ENCODE data around the gene ICA1.

The ICA1 gene

DNA sequence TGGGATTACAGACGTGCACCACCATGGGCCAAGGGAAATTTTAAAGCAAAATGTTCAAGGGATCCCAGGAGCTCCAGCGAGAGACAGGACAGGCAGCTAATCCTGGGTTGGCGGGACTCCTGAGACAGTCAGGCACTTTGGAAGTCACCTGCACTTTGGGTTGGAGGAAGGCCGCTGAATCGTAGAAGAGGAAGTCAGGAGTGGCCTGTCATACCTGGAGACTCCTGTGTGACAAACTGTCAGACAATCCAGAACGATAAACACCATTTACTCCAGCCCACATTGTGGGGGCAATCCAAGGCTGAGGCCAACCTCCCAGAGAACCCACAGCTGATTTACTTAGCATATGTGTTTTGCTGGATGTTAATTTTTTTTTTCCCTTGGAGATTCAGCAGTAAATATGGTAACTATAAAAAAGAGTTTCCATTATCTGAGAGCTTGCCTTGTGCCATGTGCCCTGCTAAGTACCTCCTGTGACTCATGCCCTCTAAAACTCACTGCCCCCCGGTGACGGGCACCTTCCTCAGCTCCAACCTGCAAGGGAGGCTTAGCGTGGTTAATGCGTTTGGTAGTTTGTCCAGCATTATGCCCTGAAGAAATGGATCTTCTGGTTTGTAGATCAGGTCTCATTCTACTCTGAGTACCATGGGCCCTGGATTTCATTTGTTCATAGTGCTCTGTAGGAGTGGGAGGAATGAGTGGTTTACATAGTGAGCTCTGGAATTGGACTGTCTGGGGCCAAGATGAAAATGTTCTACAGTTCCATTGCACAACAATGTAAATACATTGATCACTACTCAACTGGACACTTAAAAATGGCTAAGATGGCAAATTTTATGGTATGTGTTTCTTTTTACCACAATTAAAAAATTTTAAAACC is 50.9 kb downstream of the ICA1 start:
- DNase-seq (ENCODE audit: low read depth) = peak; percentile 11
- TF ChIP-seq, protein P1, sequence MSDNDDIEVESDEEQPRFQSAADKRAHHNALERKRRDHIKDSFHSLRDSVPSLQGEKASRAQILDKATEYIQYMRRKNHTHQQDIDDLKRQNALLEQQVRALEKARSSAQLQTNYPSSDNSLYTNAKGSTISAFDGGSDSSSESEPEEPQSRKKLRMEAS (IDR thresholded peaks at IDR 0.05; ENCODE audit: low read depth, low read length) = peak; percentile 24; the same call in 1 of the 2 replicates
- TF ChIP-seq POLR2A (IDR thresholded peaks at IDR 0.05; ENCODE audit: extremely low read depth, insufficient read length) = no peak
- no peak overlapping the region for H3K4me3 ChIP-seq (ENCODE audit: low read depth, low read length)

DNA sequence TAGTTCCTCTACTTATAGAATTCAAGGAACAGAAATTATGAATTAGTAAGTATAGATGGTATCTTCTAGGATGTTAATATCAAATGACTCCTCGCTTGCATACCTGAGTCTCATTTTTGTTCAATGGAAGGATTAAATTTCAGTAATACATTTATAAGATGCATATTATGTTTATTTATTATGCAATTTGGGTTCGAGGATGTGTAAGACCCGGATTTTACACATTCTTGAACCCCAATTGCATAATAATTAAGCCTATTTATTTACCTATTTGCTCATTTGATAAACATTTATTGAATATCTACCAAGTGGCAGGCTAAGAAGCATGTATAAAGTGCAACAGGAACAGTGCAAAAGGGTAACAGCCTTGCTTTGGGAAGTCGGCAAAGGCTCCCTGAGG is 52.6 kb downstream of the ICA1 start:
- DNase-seq (ENCODE audit: low read depth) = no peak
- H3K4me3 ChIP-seq (ENCODE audit: low read depth, low read length) = no peak overlapping the region
- TF ChIP-seq MYC (IDR thresholded peaks at IDR 0.05; ENCODE audit: low read depth, low read length) = no peak
- no peak for TF ChIP-seq CTCF (IDR thresholded peaks at IDR 0.05; ENCODE audit: low read depth, low read length)
- TF ChIP-seq POLR2A (IDR thresholded peaks at IDR 0.05; ENCODE audit: extremely low read depth, insufficient read length) = no peak
- TF ChIP-seq, protein P1 (IDR thresholded peaks at IDR 0.05; ENCODE audit: low read depth, low read length) = no peak

- TF ChIP-seq CTCF (IDR thresholded peaks at IDR 0.05; ENCODE audit: low read depth, low read length) (no peak), POLR2A (IDR thresholded peaks at IDR 0.05; ENCODE audit: extremely low read depth, insufficient read length) (no peak), MYC (IDR thresholded peaks at IDR 0.05; ENCODE audit: low read depth, low read length) (no peak)
- TF ChIP-seq, protein P1 (IDR thresholded peaks at IDR 0.05; ENCODE audit: low read depth, low read length) = no peak
- H3K4me3 ChIP-seq (ENCODE audit: low read depth, low read length) = no peak overlapping the region
- no peak for DNase-seq (ENCODE audit: low read depth)
These were observed 53.2 kb downstream of the ICA1 start for GRCh38 chr7:8208816-8209215.

DNA sequence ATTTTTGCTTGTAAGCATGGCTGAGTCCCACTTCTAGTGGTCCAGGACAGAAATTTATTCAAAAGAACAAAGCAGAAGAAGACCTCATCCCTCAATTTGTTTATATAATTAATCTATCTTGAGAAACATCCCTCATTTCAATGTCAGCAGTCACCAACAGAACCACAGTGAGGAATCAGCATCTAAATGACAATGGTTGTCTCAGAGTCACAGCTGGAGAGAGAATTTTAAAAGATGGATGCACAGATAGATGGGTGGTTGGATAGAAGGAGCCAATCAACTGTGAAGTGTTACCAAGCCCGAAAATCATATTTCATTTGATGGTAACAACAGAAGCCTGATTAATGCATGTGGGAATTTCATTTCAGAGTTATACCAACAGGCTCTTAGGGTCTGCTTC is 55.0 kb downstream of the ICA1 start:
- TF ChIP-seq, protein P1 (IDR thresholded peaks at IDR 0.05; ENCODE audit: low read depth, low read length) = no peak
- TF ChIP-seq MYC (IDR thresholded peaks at IDR 0.05; ENCODE audit: low read depth, low read length) = no peak
- no peak for TF ChIP-seq CTCF (IDR thresholded peaks at IDR 0.05; ENCODE audit: low read depth, low read length)
- no peak for TF ChIP-seq POLR2A (IDR thresholded peaks at IDR 0.05; ENCODE audit: extremely low read depth, insufficient read length)
- DNase-seq (ENCODE audit: low read depth) = no peak
- no peak overlapping the region for H3K4me3 ChIP-seq (ENCODE audit: low read depth, low read length)

DNA sequence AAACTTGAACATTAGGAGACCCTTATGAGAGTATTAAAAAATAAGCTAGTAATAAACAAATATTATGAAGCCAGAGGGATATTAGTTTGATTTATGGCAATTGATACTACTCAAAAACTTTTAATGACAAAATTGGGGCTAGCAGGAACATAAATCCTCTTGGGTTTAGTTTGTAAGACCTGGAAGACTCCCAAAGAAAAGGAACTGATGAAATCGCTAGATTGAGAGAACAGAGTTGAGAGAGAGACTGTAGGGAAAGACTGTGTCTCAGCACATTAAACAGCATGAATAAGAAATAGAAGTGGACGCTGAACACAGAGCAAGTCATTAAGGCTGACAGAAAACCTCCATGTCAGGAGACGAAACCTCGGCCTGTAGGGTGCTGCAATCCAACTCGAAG is 56.4 kb downstream of the ICA1 start:
- no peak overlapping the region for H3K4me3 ChIP-seq (ENCODE audit: low read depth, low read length)
- no peak for DNase-seq (ENCODE audit: low read depth)
- no peak for TF ChIP-seq POLR2A (IDR thresholded peaks at IDR 0.05; ENCODE audit: extremely low read depth, insufficient read length)
- TF ChIP-seq CTCF (IDR thresholded peaks at IDR 0.05; ENCODE audit: low read depth, low read length) = no peak
- TF ChIP-seq, protein P1 (IDR thresholded peaks at IDR 0.05; ENCODE audit: low read depth, low read length) = no peak
- TF ChIP-seq MYC (IDR thresholded peaks at IDR 0.05; ENCODE audit: low read depth, low read length) = no peak

GRCh38 chr7:8205031-8205387 is 57.0 kb downstream of the ICA1 start:
- DNase-seq (ENCODE audit: low read depth) = no peak
- no peak overlapping the region for H3K4me3 ChIP-seq (ENCODE audit: low read depth, low read length)
- TF ChIP-seq CTCF (IDR thresholded peaks at IDR 0.05; ENCODE audit: low read depth, low read length) = no peak
- no peak for TF ChIP-seq MYC (IDR thresholded peaks at IDR 0.05; ENCODE audit: low read depth, low read length)
- TF ChIP-seq POLR2A (IDR thresholded peaks at IDR 0.05; ENCODE audit: extremely low read depth, insufficient read length) = no peak
- TF ChIP-seq, protein P1 (IDR thresholded peaks at IDR 0.05; ENCODE audit: low read depth, low read length) = no peak

Data from NB4 (cell line).